HEK293 (cell line): ENCODE data around the gene NPAS1.

ENCODE experiments used
- CTCF ChIA-PET: fragments of 350-600 bp; formaldehyde crosslinking; extraction: SDS; loops from one replicate; lab custom pipeline; 2021; ENCODE audit warnings: antibody characterized with exemption; lab: Yijun Ruan, JAX
- POLR2A ChIA-PET: fragments of 300-600 bp; formaldehyde crosslinking; extraction: SDS; loops from one replicate; lab custom pipeline; 2020; ENCODE audit warnings: antibody characterized with exemption, inconsistent platforms; lab: Yijun Ruan, JAX
- H3K27ac ChIP-seq: fragments of 200-500 bp; sonication (Bioruptor generic); 2 replicates; pipeline ENCODE4 v1.5.1; 2014; ENCODE audit warnings: low read depth, low read length, control low read depth, inconsistent platforms; ENCODE audit errors: extremely low read depth
- H3K36me3 ChIP-seq, 2 experiments: fragments of 200-500 bp in 1 of 2; sonication (Bioruptor generic) in 1 of 2; 1 replicate in 1 of 2; 2 replicates in 1 of 2; pipeline ENCODE4 v1.5.1; 2014 to 2017; ENCODE audit warnings: inconsistent platforms in 2 of 2, low read length in 2 of 2; ENCODE audit not compliant: control insufficient read depth in 2 of 2, insufficient read depth in 1 of 2
- H3K4me1 ChIP-seq: fragments of 200-500 bp; sonication (Bioruptor generic); 2 replicates; pipeline ENCODE4 v1.5.1; 2014; ENCODE audit warnings: mild to moderate bottlenecking, low read length, inconsistent platforms; ENCODE audit not compliant: control insufficient read depth, insufficient read depth
- H3K4me3 ChIP-seq: 2 replicates; pipeline ENCODE4 v1.5.1; 2011; ENCODE audit warnings: low read depth, mild to moderate bottlenecking, control low read depth, low read length, moderate library complexity
- H3K9me3 ChIP-seq: fragments of 200-500 bp; sonication (Bioruptor generic); 2 replicates; pipeline ENCODE4 v1.5.1; 2014; ENCODE audit warnings: low read depth, low read length, inconsistent platforms; ENCODE audit not compliant: control insufficient read depth, insufficient read depth
- BCL11A ChIP-seq: fragments of 450-650 bp; formaldehyde crosslinking; IDR thresholded peaks from 2 replicates; pipeline ENCODE4 v1.5.1; 2016; ENCODE audit warnings: low read depth, missing biosample characterization, missing genetic modification characterization
- BCL11B ChIP-seq: fragments of 450-650 bp; formaldehyde crosslinking; IDR thresholded peaks from 2 replicates; pipeline ENCODE4 v1.5.1; 2016; ENCODE audit warnings: low read depth, missing biosample characterization, missing genetic modification characterization
- EGR2 ChIP-seq: fragments of 450-650 bp; formaldehyde crosslinking; IDR thresholded peaks from 2 replicates; pipeline ENCODE4 v1.5.1; 2016; ENCODE audit warnings: low read depth, missing biosample characterization, missing genetic modification characterization
- KLF10 ChIP-seq: fragments of 450-650 bp; IDR thresholded peaks from 2 replicates; pipeline ENCODE4 v1.5.1; 2018; ENCODE audit warnings: missing biosample characterization, mild to moderate bottlenecking, missing genetic modification characterization
- OVOL3 ChIP-seq: fragments of 450-650 bp; formaldehyde crosslinking; IDR thresholded peaks from 2 replicates; pipeline ENCODE4 v1.5.1; 2016; ENCODE audit warnings: missing biosample characterization, missing genetic modification characterization
- ZBTB8A ChIP-seq: fragments of 450-650 bp; formaldehyde crosslinking; IDR thresholded peaks from 2 replicates; pipeline ENCODE4 v1.5.1; 2016; ENCODE audit warnings: missing biosample characterization, missing genetic modification characterization
- ZNF175 ChIP-seq: fragments of 450-650 bp; formaldehyde crosslinking; IDR thresholded peaks from 2 replicates; pipeline ENCODE4 v1.5.1; 2016; ENCODE audit warnings: missing biosample characterization, missing genetic modification characterization
- ZNF311 ChIP-seq: fragments of 450-650 bp; formaldehyde crosslinking; IDR thresholded peaks from 2 replicates; pipeline ENCODE4 v1.5.1; 2017; ENCODE audit warnings: missing biosample characterization, missing genetic modification characterization, borderline replicate concordance
- ZNF366 ChIP-seq: fragments of 450-650 bp; formaldehyde crosslinking; conservative IDR thresholded peaks from 2 replicates; pipeline ENCODE4 v1.5.1; 2016; ENCODE audit warnings: missing biosample characterization, missing genetic modification characterization
- ZNF394 ChIP-seq: fragments of 450-650 bp; formaldehyde crosslinking; IDR thresholded peaks from 2 replicates; pipeline ENCODE4 v1.5.1; 2016; ENCODE audit warnings: missing biosample characterization, missing genetic modification characterization, mild to moderate bottlenecking, moderate library complexity, borderline replicate concordance
- ZNF48 ChIP-seq: fragments of 450-650 bp; formaldehyde crosslinking; IDR thresholded peaks from 2 replicates; pipeline ENCODE4 v1.5.1; 2016; ENCODE audit warnings: missing biosample characterization, missing genetic modification characterization
- ZNF510 ChIP-seq: fragments of 450-650 bp; formaldehyde crosslinking; IDR thresholded peaks from 2 replicates; pipeline ENCODE4 v1.5.1; 2018; ENCODE audit warnings: mild to moderate bottlenecking, missing genetic modification characterization, missing biosample characterization; ENCODE audit not compliant: insufficient replicate concordance
- ZSCAN23 ChIP-seq: fragments of 450-650 bp; formaldehyde crosslinking; IDR thresholded peaks from 2 replicates; pipeline ENCODE4 v1.5.1; 2016; ENCODE audit warnings: missing biosample characterization, missing genetic modification characterization
- ZSCAN30 ChIP-seq: fragments of 450-650 bp; IDR thresholded peaks from 2 replicates; pipeline ENCODE4 v1.5.1; 2018; ENCODE audit warnings: missing biosample characterization, mild to moderate bottlenecking, missing genetic modification characterization, moderate library complexity
- TF ChIP-seq, protein P1 (sequence below): fragments of 450-650 bp; formaldehyde crosslinking; IDR thresholded peaks from 2 replicates; pipeline ENCODE4 v1.5.1; 2017; ENCODE audit warnings: missing biosample characterization, missing genetic modification characterization
- TF ChIP-seq, protein P2 (sequence below): fragments of 450-650 bp; formaldehyde crosslinking; IDR thresholded peaks from 2 replicates; pipeline ENCODE4 v1.5.1; 2016; ENCODE audit warnings: missing biosample characterization, missing genetic modification characterization, borderline replicate concordance
- TF ChIP-seq, protein P3 (sequence below): fragments of 450-650 bp; formaldehyde crosslinking; IDR thresholded peaks from 2 replicates; pipeline ENCODE4 v1.5.1; 2016; ENCODE audit warnings: missing biosample characterization, missing genetic modification characterization
- TF ChIP-seq, protein P4 (sequence below): sonication (generic); formaldehyde crosslinking; IDR thresholded peaks from 2 replicates; pipeline ENCODE4 v1.8.1; 2022; ENCODE audit warnings: mild to moderate bottlenecking, moderate library complexity, missing genetic modification reagents
- TF ChIP-seq, protein P5 (sequence below): fragments of 450-650 bp; formaldehyde crosslinking; optimal IDR thresholded peaks from 2 replicates; pipeline ENCODE3; 2016; ENCODE audit warnings: missing biosample characterization, mild to moderate bottlenecking, missing genetic modification characterization
- TF ChIP-seq, protein P6 (sequence below): fragments of 450-650 bp; formaldehyde crosslinking; IDR thresholded peaks from 2 replicates; pipeline ENCODE4 v1.5.1; 2016; ENCODE audit warnings: missing biosample characterization, missing genetic modification characterization

The NPAS1 gene

DNA sequence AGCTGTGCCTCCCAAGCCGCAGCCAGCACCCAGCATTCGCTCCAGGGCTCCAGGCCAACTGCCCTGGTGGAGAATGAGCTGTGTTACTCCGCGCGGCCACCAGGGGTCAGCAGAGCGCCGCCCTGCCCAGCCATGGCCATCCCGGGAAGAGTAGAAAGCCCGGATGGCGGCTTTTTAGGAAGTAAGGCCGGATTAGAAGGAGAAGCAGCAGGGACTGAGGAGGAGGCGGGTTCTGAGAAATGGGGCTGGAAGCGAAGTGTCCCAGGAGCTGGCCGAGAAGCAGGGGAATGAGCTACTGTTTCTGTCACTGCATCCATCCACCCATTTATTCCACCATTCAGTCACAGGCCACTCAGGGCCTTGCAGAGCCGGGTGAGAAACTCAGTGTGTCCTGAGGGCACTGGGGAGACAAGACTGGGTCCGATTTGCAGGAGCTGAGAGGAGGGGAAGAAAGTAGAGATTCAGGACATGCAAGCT, 6.6 kb upstream of the NPAS1 start (continued):
- TF ChIP-seq, protein P1, sequence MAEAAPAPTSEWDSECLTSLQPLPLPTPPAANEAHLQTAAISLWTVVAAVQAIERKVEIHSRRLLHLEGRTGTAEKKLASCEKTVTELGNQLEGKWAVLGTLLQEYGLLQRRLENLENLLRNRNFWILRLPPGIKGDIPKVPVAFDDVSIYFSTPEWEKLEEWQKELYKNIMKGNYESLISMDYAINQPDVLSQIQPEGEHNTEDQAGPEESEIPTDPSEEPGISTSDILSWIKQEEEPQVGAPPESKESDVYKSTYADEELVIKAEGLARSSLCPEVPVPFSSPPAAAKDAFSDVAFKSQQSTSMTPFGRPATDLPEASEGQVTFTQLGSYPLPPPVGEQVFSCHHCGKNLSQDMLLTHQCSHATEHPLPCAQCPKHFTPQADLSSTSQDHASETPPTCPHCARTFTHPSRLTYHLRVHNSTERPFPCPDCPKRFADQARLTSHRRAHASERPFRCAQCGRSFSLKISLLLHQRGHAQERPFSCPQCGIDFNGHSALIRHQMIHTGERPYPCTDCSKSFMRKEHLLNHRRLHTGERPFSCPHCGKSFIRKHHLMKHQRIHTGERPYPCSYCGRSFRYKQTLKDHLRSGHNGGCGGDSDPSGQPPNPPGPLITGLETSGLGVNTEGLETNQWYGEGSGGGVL (tag by site-specific recombination) = no peak
- TF ChIP-seq ZNF175 (tag by site-specific recombination) (no peak), ZNF394 (tag by site-specific recombination) (peak; percentile 54; the same call in 1 of the 2 replicates), ZBTB8A (0 out of 2 replicates have a peak, but pooled peaks have one; percentile 17)

DNA sequence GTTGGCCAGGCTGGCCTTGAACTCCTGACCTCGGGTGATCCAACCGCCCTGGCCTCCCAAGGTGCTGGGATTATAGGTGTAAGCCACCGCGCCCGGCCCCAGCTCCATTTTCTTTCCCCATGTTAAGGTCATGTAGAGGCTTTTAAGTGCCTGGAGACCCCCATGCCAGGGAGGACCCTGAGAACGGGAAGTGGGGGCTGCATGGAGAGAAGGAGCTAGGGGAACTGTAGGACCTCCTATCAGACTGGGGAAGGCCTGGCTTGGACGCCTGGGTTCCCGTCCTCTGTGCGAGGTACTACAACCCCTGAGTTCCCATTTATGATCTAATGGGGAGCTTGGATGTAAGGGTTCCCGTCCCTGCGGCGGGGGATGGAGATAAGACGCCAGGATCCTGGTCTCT, 714 bp upstream of the NPAS1 start:
- TF ChIP-seq ZSCAN23 (tag by site-specific recombination) (no peak), EGR2 (tag by site-specific recombination) (no peak), ZNF48 (tag by site-specific recombination) (no peak), ZNF510 (no peak), BCL11B (tag by site-specific recombination) (no peak), ZNF366 (tag by site-specific recombination) (no peak), ZSCAN30 (tag by site-specific recombination) (no peak), KLF10 (tag by site-specific recombination) (no peak), ZNF311 (tag by site-specific recombination) (no peak), BCL11A (tag by site-specific recombination) (no peak), OVOL3 (no peak)
- TF ChIP-seq, protein P2, sequence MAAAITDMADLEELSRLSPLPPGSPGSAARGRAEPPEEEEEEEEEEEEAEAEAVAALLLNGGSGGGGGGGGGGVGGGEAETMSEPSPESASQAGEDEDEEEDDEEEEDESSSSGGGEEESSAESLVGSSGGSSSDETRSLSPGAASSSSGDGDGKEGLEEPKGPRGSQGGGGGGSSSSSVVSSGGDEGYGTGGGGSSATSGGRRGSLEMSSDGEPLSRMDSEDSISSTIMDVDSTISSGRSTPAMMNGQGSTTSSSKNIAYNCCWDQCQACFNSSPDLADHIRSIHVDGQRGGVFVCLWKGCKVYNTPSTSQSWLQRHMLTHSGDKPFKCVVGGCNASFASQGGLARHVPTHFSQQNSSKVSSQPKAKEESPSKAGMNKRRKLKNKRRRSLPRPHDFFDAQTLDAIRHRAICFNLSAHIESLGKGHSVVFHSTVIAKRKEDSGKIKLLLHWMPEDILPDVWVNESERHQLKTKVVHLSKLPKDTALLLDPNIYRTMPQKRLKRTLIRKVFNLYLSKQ = no peak
- TF ChIP-seq, protein P3, sequence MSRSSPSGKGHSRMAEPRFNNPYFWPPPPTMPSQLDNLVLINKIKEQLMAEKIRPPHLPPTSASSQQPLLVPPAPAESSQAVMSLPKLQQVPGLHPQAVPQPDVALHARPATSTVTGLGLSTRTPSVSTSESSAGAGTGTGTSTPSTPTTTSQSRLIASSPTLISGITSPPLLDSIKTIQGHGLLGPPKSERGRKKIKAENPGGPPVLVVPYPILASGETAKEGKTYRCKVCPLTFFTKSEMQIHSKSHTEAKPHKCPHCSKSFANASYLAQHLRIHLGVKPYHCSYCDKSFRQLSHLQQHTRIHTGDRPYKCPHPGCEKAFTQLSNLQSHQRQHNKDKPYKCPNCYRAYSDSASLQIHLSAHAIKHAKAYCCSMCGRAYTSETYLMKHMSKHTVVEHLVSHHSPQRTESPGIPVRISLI (tag by site-specific recombination) = no peak
- TF ChIP-seq, protein P4, sequence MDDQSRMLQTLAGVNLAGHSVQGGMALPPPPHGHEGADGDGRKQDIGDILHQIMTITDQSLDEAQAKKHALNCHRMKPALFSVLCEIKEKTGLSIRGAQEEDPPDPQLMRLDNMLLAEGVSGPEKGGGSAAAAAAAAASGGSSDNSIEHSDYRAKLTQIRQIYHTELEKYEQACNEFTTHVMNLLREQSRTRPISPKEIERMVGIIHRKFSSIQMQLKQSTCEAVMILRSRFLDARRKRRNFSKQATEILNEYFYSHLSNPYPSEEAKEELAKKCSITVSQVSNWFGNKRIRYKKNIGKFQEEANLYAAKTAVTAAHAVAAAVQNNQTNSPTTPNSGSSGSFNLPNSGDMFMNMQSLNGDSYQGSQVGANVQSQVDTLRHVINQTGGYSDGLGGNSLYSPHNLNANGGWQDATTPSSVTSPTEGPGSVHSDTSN = no peak
- TF ChIP-seq, protein P5, sequence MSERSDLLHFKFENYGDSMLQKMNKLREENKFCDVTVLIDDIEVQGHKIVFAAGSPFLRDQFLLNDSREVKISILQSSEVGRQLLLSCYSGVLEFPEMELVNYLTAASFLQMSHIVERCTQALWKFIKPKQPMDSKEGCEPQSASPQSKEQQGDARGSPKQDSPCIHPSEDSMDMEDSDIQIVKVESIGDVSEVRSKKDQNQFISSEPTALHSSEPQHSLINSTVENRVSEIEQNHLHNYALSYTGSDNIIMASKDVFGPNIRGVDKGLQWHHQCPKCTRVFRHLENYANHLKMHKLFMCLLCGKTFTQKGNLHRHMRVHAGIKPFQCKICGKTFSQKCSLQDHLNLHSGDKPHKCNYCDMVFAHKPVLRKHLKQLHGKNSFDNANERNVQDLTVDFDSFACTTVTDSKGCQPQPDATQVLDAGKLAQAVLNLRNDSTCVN (tag by site-specific recombination) = no peak
- TF ChIP-seq, protein P6, sequence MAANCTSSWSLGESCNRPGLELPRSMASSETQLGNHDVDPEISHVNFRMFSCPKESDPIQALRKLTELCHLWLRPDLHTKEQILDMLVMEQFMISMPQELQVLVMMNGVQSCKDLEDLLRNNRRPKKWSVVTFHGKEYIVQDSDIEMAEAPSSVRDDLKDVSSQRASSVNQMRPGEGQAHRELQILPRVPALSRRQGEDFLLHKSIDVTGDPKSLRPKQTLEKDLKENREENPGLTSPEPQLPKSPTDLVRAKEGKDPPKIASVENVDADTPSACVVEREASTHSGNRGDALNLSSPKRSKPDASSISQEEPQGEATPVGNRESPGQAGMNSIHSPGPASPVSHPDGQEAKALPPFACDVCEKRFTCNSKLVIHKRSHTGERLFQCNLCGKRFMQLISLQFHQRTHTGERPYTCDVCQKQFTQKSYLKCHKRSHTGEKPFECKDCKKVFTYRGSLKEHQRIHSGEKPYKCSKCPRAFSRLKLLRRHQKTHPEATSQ = no peak
- TF ChIP-seq, all 188 proteins: peak for 0
- H3K27ac ChIP-seq = no peak overlapping the region
- ChIA-PET CTCF (interaction anchor here (0.6 to 1.3 kb wide), 7 partner anchors 11 to 262 kb away, joined by 3 to 5 read pairs (median 3); partner anchors contain the start of gene SLC1A5), POLR2A (interaction anchor here (0.6 to 1.4 kb wide), 3 partner anchors 16 to 95 kb away, joined by 3 to 5 read pairs (median 4); partner anchors contain the start of gene ZC3H4)
- H3K36me3 ChIP-seq = no peaks in the 10 kb centered on the region
- no peaks in the 10 kb centered on the region for H3K9me3 ChIP-seq
- peaks cover 18% of the 10 kb centered on the region for H3K4me1 ChIP-seq
- no peak overlapping the region for H3K4me3 ChIP-seq
